Measurements from ENCODE around the gene VTI1B. TPM values are rescaled to one million over a fixed set of nuclear protein-coding genes. Genes with fewer than 3 reads are reported as not detected.

VTI1B gene
- total and polyA plus RNA-seq, 2 of the 4 experiments (the other 2 are of a cell fraction), result 61.8 to 90.2 TPM

GRCh38 chr14:67679006-67679405 is 4.6 kb upstream of the VTI1B start:
- no peak overlapping the region for H4K8ac ChIP-seq (ENCODE audit: low read depth in 2 of 2, low read length in 2 of 2)
- no peak overlapping the region for H4K91ac ChIP-seq (ENCODE audit: insufficient read depth, low read depth, low read length)
- H2BK20ac ChIP-seq (ENCODE audit: low read depth, low read length), result no peak overlapping the region
- no peak overlapping the region for H3K56ac ChIP-seq (ENCODE audit: extremely low read depth, insufficient read depth, low read length)
- H3K18ac ChIP-seq (ENCODE audit: low read depth, low read length), result no peak overlapping the region
- no peak overlapping the region for H3K4me3 ChIP-seq (ENCODE audit: insufficient read depth, low read depth, low read length)
- no peaks in the 10 kb centered on the region for H3K9me3 ChIP-seq (ENCODE audit: control insufficient read depth, insufficient read depth, low read length)
- no peak overlapping the region for H4K5ac ChIP-seq (ENCODE audit: low read depth, low read length)
- 0 out of 2 replicates have a peak, but pooled peaks cover 2% of the 10 kb centered on the region for H3K4me1 ChIP-seq (ENCODE audit: control insufficient read depth, insufficient read depth, low read length)
- DNase-seq, result no peak
- no TSS peak for BruUV-seq (replicated peaks)
- no CpG with 5 or more reads among the region's 2 CpGs for WGBS, 2 experiments (ENCODE audit: extremely low coverage in 2 of 2, insufficient read length in 1 of 2)
- H3K27me3 ChIP-seq (ENCODE audit: control insufficient read depth, insufficient read depth, low read length), result no peaks in the 10 kb centered on the region
- H2BK5ac ChIP-seq (ENCODE audit: low read depth, low read length, poor library complexity, severe bottlenecking), result no peak overlapping the region
- H3K23ac ChIP-seq (ENCODE audit: low read depth, low read length), result no peak overlapping the region
- H3K14ac ChIP-seq (replicated peaks; ENCODE audit: low read depth, low read length), result no peak overlapping the region
- ChIA-PET CTCF (no interaction called here), POLR2A (ENCODE audit: unreplicated experiment) (no interaction called here)
- in situ Hi-C loops (cut with MboI; ENCODE audit: low sequenced_read_pairs), result no loop called here
- no peak overlapping the region for H3K4ac ChIP-seq (ENCODE audit: low read depth, low read length)
- peaks cover 30 to 43% of the 10 kb centered on the region in 2 experiments for H3K79me1 ChIP-seq (ENCODE audit: low read depth in 1 of 2, low read length in 2 of 2)
- H3K9me1 ChIP-seq (ENCODE audit: insufficient read depth, low read length), result peaks cover 4% of the 10 kb centered on the region; the same call in 1 of the 2 replicates
- no peak overlapping the region for H2AFZ ChIP-seq (replicated peaks; ENCODE audit: low read length, poor library complexity)
- H2AK9ac ChIP-seq (replicated peaks; ENCODE audit: low read depth, low read length, poor library complexity), result no peak overlapping the region
- H3K4me2 ChIP-seq (ENCODE audit: low read depth, low read length), result no peak overlapping the region
- no peak overlapping the region for H2BK15ac ChIP-seq (ENCODE audit: low read depth, low read length)
- no peak overlapping the region for H2AK5ac ChIP-seq (ENCODE audit: low read depth, low read length)
- dilution Hi-C loops (cut with HindIII; ENCODE audit: low sequenced_read_pairs, unreplicated experiment), result no loop called here
- no peak overlapping the region for H3K27ac ChIP-seq (ENCODE audit: insufficient read depth, low read length)
- TF ChIP-seq CTCF (conservative IDR thresholded peaks at IDR 0.05; ENCODE audit: low read depth, low read length) (no peak), MXI1 (IDR thresholded peaks at IDR 0.05; ENCODE audit: borderline replicate concordance, low read depth, low read length) (no peak), SMC3 (IDR thresholded peaks at IDR 0.05; ENCODE audit: low read depth, low read length) (no peak), RCOR1 (IDR thresholded peaks at IDR 0.05; ENCODE audit: insufficient replicate concordance, low read length) (no peak), NFE2L2 (IDR thresholded peaks at IDR 0.05; ENCODE audit: low read depth, low read length) (no peak), MAFK (IDR thresholded peaks at IDR 0.05; ENCODE audit: low read depth, low read length) (no peak)
- H3K36me3 ChIP-seq (ENCODE audit: control insufficient read depth, insufficient read depth, low read length), result peaks cover 15% of the 10 kb centered on the region
- ATAC-seq (ENCODE audit: low read depth), result no peak
- H4K20me1 ChIP-seq (ENCODE audit: insufficient read depth, low read length), result peaks cover 4% of the 10 kb centered on the region; the same call in 1 of the 2 replicates
- intact Hi-C loops (cut with micrococcal nuclease), result no loop called here
- no peak overlapping the region for H3K9ac ChIP-seq (ENCODE audit: low read depth, low read length)
- no peak overlapping the region for H2BK120ac ChIP-seq (ENCODE audit: low read depth, low read length)

All from IMR-90 (cell line).